HG03175 (cell line): ENCODE data around the gene ITGB5.
"Not testable (repeated sequence)": the region's sequence is repeated elsewhere in the genome, so short reads cannot be mapped to it uniquely, and the experiment has no call there.

Source experiments
- ATAC-seq: cut with Tn5 transposase; IDR thresholded peaks from one replicate; pipeline ENCODE4 v1.9.1; 2021; ENCODE audit warnings: mild to moderate bottlenecking, moderate library complexity; ENCODE audit not compliant: unreplicated experiment

ITGB5 gene

GRCh38 chr3:124759666-124760401 is 127.3 kb downstream of the ITGB5 start:
- ATAC-seq, result no peak

DNA sequence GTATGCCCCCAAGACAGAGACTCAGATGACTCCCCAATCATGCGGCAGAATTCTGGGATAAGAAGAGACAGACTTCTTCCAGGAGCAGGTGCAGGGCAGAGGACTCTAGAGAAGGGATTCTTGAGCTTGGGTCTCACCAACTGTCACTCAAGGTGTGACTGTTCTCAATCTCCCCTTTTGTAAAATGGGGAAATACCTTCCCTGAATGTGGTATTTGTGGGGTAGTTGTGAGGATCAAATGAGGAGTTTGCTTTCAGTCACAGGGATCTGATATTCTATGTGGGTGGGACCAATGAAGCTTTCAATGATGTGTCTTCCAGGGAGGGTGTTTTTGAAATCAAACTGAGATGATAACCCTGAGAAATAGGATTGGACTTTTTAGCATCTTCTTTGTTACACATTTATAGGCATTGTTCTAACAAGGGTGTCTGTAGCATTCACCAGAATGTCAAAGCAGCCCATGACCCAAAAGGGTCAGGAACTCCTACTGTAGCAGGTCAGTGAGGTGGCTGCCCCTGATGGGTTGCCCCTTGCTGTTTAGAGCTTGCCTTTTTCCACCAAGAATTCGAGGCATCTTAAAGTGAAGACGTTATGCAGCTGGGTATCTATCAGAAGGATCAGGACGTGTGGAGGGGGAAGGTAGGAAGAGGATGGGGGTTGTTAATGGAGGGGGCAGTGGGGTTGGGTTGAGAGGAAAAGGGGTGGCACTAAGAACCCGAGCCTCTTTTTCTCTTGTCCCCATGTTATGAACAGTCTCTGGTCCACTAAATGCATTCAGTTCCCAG is 128.1 kb downstream of the ITGB5 start:
- no peak for ATAC-seq

DNA sequence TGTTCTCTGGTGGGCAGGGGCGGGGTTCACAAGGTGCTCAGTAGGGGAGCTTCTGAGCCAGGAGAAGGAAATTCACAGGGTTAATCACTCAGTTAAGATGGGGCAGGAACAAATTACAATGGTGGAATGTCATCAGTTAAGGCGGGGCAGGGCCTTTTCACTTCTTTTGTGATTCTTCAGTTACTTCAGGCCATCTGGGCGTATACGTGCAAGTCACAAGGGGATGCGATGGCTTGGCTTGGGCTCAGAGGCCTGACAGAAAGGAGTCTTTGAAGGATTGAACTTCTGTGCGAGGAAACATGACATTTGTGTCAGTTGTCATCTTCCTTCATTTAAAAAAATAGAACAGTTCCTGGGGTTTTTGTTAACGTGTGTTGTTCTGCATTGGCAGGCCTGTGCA is 129.2 kb downstream of the ITGB5 start:
- ATAC-seq, result not testable (repeated sequence)

GRCh38 chr3:124752051-124752450 is 135.1 kb downstream of the ITGB5 start:
- ATAC-seq, result no peak

GRCh38 chr3:124751501-124751900 is 135.7 kb downstream of the ITGB5 start:
- ATAC-seq, result no peak

- ATAC-seq, result not testable (repeated sequence)
Observed at GRCh38 chr3:124749877-124750276, 137.3 kb downstream of the ITGB5 start.

- no peak for ATAC-seq
Observed at GRCh38 chr3:124748560-124749198, 138.5 kb downstream of the ITGB5 start.

- ATAC-seq, result no peak
Observed at GRCh38 chr3:124747111-124747981, 139.8 kb downstream of the ITGB5 start.

- no peak for ATAC-seq
Observed at GRCh38 chr3:124745756-124746155, 141.4 kb downstream of the ITGB5 start.

GRCh38 chr3:124741027-124741426 is 146.1 kb downstream of the ITGB5 start:
- ATAC-seq, result no peak

- no peak for ATAC-seq
Observed at GRCh38 chr3:124731760-124732159, 155.4 kb downstream of the ITGB5 start.

- no peak for ATAC-seq
Observed at GRCh38 chr3:124730941-124731297, 156.2 kb downstream of the ITGB5 start.

- peak; percentile 97 for ATAC-seq
Observed at GRCh38 chr3:124730129-124730940, 156.8 kb downstream of the ITGB5 start, which contains the start of gene UMPS. Gene UMPS, plus strand, starts transcription at chr3:124730452. Its CDS starts 20 bp downstream, at chr3:124730472.

DNA sequence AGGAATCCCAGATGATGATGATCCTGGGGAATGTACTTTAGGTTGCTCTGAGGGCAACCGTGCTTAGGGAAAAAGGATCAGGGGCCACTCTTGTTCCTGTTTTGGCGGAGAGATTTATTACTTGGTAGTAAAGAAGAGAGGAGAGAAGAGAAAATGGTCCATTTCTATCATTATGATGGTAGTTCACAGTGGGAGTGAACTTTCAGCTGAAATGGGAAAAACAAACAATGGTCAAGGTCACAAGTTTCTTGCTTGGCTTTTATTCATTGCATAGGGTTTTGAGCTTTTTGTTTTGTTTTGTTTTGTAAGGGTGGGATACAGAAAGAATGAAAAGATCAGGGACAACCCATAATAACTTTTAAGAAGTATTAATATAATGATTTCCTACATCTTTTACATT is 164.6 kb downstream of the ITGB5 start:
- ATAC-seq, result no peak

- ATAC-seq, result no peak
Observed at GRCh38 chr3:124714223-124714853, 172.8 kb downstream of the ITGB5 start.
